Measurements from ENCODE around the gene UPB1.

The UPB1 gene

DNA sequence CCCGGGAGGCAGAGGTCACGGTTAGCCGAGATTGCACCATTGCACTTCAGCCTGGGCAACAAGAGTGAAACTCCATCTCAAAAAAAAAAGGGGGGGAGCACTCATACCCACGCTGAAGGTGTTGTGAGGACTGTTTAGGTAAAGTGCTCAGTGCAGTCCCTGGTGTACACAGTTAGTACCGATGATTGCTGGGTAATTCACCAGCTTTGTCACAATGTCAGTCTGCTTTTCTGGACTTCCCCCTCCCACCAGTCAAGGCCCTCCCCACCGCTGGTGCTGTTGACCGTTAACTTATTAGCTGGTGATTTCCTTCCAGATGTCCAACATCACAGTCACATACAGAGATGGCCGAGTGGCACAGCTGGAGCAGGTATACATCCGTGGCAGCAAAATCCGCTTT, 72.5 kb downstream of the UPB1 start:
- no peak for DNase-seq

DNA sequence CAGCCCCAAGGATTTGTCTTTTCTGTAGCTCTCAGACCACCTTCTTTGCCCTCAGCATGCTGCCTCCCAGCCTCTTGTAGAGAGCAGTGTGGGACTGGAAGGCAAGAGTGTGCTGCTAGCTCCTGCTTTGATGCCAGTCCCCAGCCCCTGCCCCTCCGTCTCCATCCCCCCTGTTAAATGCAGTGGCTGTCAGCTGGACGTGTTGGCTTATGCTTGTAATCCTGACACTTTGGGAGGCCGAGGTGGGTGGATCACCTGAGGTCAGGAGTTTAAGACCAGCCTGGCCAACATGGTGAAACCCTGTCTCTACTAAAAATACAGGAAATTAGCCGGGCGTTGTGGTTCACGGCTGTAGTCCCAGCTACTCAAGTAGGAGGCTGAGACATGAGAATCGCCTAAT, 76.1 kb downstream of the UPB1 start:
- no peak for DNase-seq

DNA sequence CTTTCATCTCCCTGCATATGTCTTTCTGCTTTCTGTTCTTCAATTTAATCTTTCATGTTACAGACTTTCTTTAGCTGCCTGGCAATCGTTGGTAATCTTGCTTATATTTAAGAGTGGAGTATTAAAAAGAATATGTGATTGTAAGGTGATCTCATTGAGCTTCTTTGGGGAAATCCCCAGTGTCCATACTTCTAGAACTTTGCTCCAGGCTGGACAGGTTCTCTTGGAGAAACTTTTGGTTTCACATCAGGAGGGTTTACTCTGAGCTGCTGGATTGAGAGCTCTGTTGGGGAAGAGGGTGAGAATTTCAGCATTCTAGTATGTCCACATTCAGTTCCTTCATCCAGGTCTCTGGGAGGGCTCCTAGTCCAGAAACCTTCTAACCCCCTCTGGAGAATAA, 81.6 kb downstream of the UPB1 start:
- DNase-seq: no peak
